Measurements from ENCODE around the gene COX4I1.
"Not testable (repeated sequence)": the region's sequence is repeated elsewhere in the genome, so short reads cannot be mapped to it uniquely, and the experiment has no call there.

Gene COX4I1

DNA sequence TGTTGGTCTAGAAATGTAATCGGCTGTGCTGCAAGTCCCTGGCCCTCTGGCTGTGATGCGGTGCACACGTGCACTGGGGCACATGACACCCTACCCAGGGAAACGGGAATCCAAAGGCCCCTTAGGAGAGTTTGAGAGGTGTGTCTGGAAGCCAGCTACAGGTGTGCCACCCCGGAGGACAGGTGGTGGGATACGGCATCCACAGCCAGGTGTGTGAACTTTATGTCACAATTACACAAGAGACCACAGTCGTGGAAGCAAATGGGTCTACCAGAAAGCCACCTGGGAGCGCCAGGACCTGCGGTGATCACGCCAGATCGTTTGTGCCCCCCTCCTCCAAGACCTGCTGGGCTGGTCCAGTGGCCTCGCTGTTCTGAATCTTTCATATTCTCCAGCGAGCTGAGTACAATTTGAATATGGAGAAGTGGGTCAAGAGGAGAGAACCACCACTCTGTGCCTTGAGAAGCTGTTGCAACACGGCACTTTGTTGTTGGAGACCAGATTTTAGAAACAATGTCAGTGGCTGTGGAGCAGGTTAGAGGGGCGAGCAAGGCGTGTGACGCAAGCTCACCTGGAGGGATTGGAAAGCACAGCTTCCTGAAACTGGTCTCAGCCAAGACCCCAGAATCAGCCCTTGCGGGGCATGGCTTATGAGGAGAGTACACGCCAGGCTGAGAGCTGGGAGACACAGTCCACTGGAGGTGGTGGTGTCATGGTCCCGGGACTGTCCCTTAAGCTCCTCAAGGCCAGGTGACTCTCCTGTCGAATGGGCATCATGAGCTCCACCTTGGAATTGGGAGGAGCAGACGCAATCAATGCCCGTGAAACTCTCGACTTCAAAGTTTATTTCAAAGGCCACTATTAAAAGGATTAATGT, 37.4 kb downstream of the COX4I1 start:
- POLR2A ChIA-PET = no interaction called here
- CTCF ChIA-PET = interaction anchor here (1.2 kb wide), 1 partner anchor 15 kb away, joined by 3 read pairs; no protein-coding TSS in a partner anchor
- no peak for TF ChIP-seq FOXA1 (IDR thresholded peaks at IDR 0.05)
- no peak for TF ChIP-seq ELF4 (IDR thresholded peaks at IDR 0.05)
- no peak for TF ChIP-seq L3MBTL2 (conservative IDR thresholded peaks at IDR 0.05)
- TF ChIP-seq ARNT (IDR thresholded peaks at IDR 0.05) = no peak
- no peak for TF ChIP-seq ZNF384 (IDR thresholded peaks at IDR 0.05)

DNA sequence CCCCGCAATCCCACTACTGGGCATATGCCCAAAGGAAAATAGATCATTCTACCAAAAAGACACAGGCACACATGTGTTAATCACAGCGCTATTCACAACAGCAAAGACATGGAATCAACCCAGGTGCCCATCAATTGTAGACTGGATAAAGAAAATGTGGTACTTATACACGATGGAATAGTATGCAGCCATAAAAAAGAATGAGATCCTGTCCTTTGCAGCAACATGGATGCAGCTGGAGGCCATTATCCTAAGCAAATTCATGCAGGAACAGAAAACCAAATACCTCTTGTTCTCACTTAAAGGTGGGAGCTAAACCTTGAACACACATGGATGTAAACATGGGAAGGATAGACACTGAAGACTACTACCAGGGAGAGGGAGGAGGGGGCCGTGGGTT, 38.2 kb downstream of the COX4I1 start:
- DNase-seq (ENCODE audit: extremely low spot score); CTCF ChIA-PET; POLR2A ChIA-PET: not testable (repeated sequence)

More for the DNA sequence above, 37.4 kb downstream of the COX4I1 start:
- no peak for DNase-seq (ENCODE audit: extremely low spot score)

- TF ChIP-seq CTBP1 (IDR thresholded peaks at IDR 0.05; ENCODE audit: borderline replicate concordance) = no peak
- TF ChIP-seq, protein P1, sequence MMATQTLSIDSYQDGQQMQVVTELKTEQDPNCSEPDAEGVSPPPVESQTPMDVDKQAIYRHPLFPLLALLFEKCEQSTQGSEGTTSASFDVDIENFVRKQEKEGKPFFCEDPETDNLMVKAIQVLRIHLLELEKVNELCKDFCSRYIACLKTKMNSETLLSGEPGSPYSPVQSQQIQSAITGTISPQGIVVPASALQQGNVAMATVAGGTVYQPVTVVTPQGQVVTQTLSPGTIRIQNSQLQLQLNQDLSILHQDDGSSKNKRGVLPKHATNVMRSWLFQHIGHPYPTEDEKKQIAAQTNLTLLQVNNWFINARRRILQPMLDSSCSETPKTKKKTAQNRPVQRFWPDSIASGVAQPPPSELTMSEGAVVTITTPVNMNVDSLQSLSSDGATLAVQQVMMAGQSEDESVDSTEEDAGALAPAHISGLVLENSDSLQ (IDR thresholded peaks at IDR 0.05) = no peak
- no peak for TF ChIP-seq SUZ12 (IDR thresholded peaks at IDR 0.05)
- no peak for TF ChIP-seq ZNF384 (IDR thresholded peaks at IDR 0.05)
- TF ChIP-seq L3MBTL2 (conservative IDR thresholded peaks at IDR 0.05) = no peak
- TF ChIP-seq BHLHE40 (IDR thresholded peaks at IDR 0.05; ENCODE audit: borderline replicate concordance) = no peak
- TF ChIP-seq SP1 (IDR thresholded peaks at IDR 0.05) = no peak
- TF ChIP-seq ELF4 (IDR thresholded peaks at IDR 0.05) = no peak
- no peak for TF ChIP-seq HDGF (IDR thresholded peaks at IDR 0.05; ENCODE audit: borderline replicate concordance)
- no peak for TF ChIP-seq FOXA1 (IDR thresholded peaks at IDR 0.05)
- no peak for TF ChIP-seq NFRKB (IDR thresholded peaks at IDR 0.05)
- TF ChIP-seq ARNT (IDR thresholded peaks at IDR 0.05) = no peak
- ChIA-PET CTCF (no interaction called here), POLR2A (no interaction called here)
- no peak for DNase-seq (ENCODE audit: extremely low spot score)
These were observed 38.9 kb downstream of the COX4I1 start for GRCh38 chr16:85838381-85838780.

DNA sequence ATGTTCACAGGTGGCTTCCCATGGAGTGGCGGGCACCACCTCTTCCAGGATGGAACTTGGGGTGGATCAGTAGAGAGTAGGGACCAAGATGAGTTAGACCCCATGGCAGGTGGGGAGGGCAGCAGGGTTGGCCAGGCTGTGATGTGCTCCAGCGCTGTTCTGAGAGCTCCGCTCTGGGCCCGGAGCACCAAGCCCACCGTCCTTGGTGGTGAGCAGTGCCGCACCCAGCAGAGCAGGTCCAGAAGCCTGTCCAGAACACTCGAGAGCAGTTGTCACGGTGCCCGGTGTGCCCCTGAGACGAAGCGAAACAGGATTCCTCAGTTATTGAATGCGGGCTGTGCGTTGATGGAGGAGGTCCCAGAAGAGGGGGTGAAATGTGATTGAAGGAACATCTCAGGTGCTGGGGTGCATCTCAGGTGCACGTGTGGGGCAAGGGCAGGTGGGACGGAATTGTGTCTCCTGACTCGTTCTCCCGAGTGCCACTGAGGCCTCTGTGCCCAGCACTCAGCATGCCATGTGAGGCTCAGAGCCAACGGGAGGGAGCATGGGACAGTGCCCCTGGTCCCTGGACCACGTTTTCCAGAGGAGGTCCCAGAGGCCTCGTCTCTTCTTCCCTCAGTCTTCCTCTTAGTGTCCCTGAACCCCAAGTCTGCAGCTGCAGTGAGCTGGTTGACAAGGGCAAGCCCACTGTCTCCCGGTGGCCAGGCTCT, 39.5 kb downstream of the COX4I1 start:
- ChIA-PET POLR2A (no interaction called here), CTCF (no interaction called here)
- DNase-seq (ENCODE audit: extremely low spot score) = no peak
- TF ChIP-seq NFRKB (IDR thresholded peaks at IDR 0.05) (no peak), FOXK2 (IDR thresholded peaks at IDR 0.05) (no peak), SUZ12 (IDR thresholded peaks at IDR 0.05) (no peak), SP1 (IDR thresholded peaks at IDR 0.05) (no peak), TARDBP (IDR thresholded peaks at IDR 0.05) (no peak), CTBP1 (IDR thresholded peaks at IDR 0.05; ENCODE audit: borderline replicate concordance) (no peak), LEF1 (IDR thresholded peaks at IDR 0.05; ENCODE audit: borderline replicate concordance) (no peak), ARNT (IDR thresholded peaks at IDR 0.05) (no peak), BHLHE40 (IDR thresholded peaks at IDR 0.05; ENCODE audit: borderline replicate concordance) (no peak), L3MBTL2 (conservative IDR thresholded peaks at IDR 0.05) (no peak)
- TF ChIP-seq, protein P1 (IDR thresholded peaks at IDR 0.05) = no peak

DNA sequence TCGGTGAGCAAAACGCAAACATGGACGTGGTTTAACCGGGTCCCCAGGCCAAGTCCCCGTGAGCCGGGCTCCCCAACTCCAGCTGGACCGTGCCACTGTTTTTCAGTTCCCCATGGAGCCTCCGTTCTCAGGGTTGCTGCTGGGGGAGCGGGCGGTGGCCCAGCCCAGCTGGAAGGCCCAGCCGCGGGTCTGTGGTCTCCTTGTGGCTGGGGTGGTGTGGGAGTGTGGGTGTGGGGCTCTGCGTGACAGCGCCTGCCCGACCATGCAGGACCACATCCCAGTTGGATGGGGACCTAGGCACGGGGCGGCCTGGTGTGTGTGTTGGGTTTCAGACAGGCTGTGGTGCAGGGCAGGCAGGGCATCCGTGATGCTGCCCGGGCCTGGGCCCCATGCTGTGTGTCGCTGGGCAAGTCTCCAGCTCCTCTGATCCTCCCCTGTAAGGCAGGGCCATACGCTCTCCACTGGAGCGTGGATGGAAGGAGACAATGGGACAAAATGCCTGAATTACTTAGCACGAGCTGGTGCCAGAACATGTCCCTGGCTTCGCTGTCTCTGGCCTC, 40.3 kb downstream of the COX4I1 start:
- CTCF ChIA-PET = no interaction called here
- POLR2A ChIA-PET = no interaction called here
- no peak for DNase-seq (ENCODE audit: extremely low spot score)
- TF ChIP-seq ZNF384 (IDR thresholded peaks at IDR 0.05) (no peak), LEF1 (IDR thresholded peaks at IDR 0.05; ENCODE audit: borderline replicate concordance) (no peak), FOXA1 (IDR thresholded peaks at IDR 0.05) (no peak), ELF4 (IDR thresholded peaks at IDR 0.05) (no peak), L3MBTL2 (conservative IDR thresholded peaks at IDR 0.05) (no peak), FOXK2 (IDR thresholded peaks at IDR 0.05) (no peak), NFRKB (IDR thresholded peaks at IDR 0.05) (no peak), TARDBP (IDR thresholded peaks at IDR 0.05) (no peak), SP1 (IDR thresholded peaks at IDR 0.05) (no peak), FOXM1 (IDR thresholded peaks at IDR 0.05; ENCODE audit: borderline replicate concordance) (no peak), BHLHE40 (IDR thresholded peaks at IDR 0.05; ENCODE audit: borderline replicate concordance) (no peak), CTBP1 (IDR thresholded peaks at IDR 0.05; ENCODE audit: borderline replicate concordance) (no peak), HDGF (IDR thresholded peaks at IDR 0.05; ENCODE audit: borderline replicate concordance) (no peak), SUZ12 (IDR thresholded peaks at IDR 0.05) (no peak), ARNT (IDR thresholded peaks at IDR 0.05) (no peak)
- TF ChIP-seq, protein P1 (IDR thresholded peaks at IDR 0.05) = no peak

- no peak for TF ChIP-seq BHLHE40 (IDR thresholded peaks at IDR 0.05; ENCODE audit: borderline replicate concordance)
- TF ChIP-seq SUZ12 (IDR thresholded peaks at IDR 0.05) = no peak
- TF ChIP-seq FOXM1 (IDR thresholded peaks at IDR 0.05; ENCODE audit: borderline replicate concordance) = no peak
- no peak for TF ChIP-seq ELF4 (IDR thresholded peaks at IDR 0.05)
- no peak for TF ChIP-seq LEF1 (IDR thresholded peaks at IDR 0.05; ENCODE audit: borderline replicate concordance)
- no peak for TF ChIP-seq HDGF (IDR thresholded peaks at IDR 0.05; ENCODE audit: borderline replicate concordance)
- TF ChIP-seq NFRKB (IDR thresholded peaks at IDR 0.05) = no peak
- ChIA-PET CTCF (no interaction called here), POLR2A (no interaction called here)
- no peak for DNase-seq (ENCODE audit: extremely low spot score)
These were observed 40.9 kb downstream of the COX4I1 start for GRCh38 chr16:85840395-85840794.

Data from HEK293T (cell line).